Caco-2 (cell line): ENCODE data around the gene TPSD1. TPM values are rescaled to one million over a fixed set of nuclear protein-coding genes. Genes with fewer than 3 reads are reported as not detected.
"Not testable (repeated sequence)": the region's sequence is repeated elsewhere in the genome, so short reads cannot be mapped to it uniquely, and the experiment has no call there.

Experiments
- BruUV-seq: library from RNA; stranded (reverse); fragments of 400-500 nt; replicated peaks from 2 replicates; lab custom pipeline; 2021; lab: Mats Ljungman, UMichigan
- CTCF ChIA-PET: fragments of 300-600 bp; sonication (Branson Sonifier 250); formaldehyde crosslinking; loops from one replicate; lab custom pipeline; 2022; ENCODE audit warnings: antibody characterized with exemption; lab: Charles Lee
- POLR2A ChIA-PET: fragments of 300-600 bp; sonication (Branson Sonifier 250); formaldehyde crosslinking; loops from one replicate; lab custom pipeline; 2022; ENCODE audit warnings: antibody characterized with exemption; lab: Charles Lee
- DNase-seq, 2 experiments: peaks; one replicate each; pipeline versions ENCODE4 v3.0.0 to v3.0.0-alpha.2; 2020 to 2022
- H3K27me3 ChIP-seq: replicated peaks from 2 replicates; pipeline ENCODE4 v1.6.0; 2011; ENCODE audit warnings: low read length; ENCODE audit not compliant: control insufficient read depth, insufficient read depth
- H3K36me3 ChIP-seq: 2 replicates; pipeline ENCODE4 v1.5.1; 2011; ENCODE audit warnings: low read length; ENCODE audit not compliant: control insufficient read depth, insufficient read depth
- H3K4me1 ChIP-seq: fragments of 250-450 bp; sonication (Bioruptor Pico); 2 replicates; pipeline ENCODE4 v1.5.1; 2020; ENCODE audit warnings: mild to moderate bottlenecking
- H3K4me3 ChIP-seq: 2 replicates; pipeline ENCODE4 v1.5.1; 2011; ENCODE audit warnings: low read depth, mild to moderate bottlenecking, control low read depth, low read length
- H3K9me3 ChIP-seq: fragments of 250-450 bp; sonication (Bioruptor Pico); 2 replicates; pipeline ENCODE4 v1.5.1; 2020; ENCODE audit warnings: mild to moderate bottlenecking, moderate library complexity
- H3K27ac Mint-ChIP-seq: one replicate; pipeline ENCODE4 v1.8.0; 2022; ENCODE audit warnings: mixed read lengths; ENCODE audit not compliant: unreplicated experiment
- H3K27me3 Mint-ChIP-seq: one replicate; pipeline ENCODE4 v1.8.0; 2022; ENCODE audit warnings: mixed read lengths; ENCODE audit not compliant: insufficient read depth, unreplicated experiment
- H3K36me3 Mint-ChIP-seq: one replicate; pipeline ENCODE4 v1.8.0; 2022; ENCODE audit warnings: mild to moderate bottlenecking, mixed read lengths; ENCODE audit not compliant: insufficient read depth, unreplicated experiment
- H3K4me1 Mint-ChIP-seq: one replicate; pipeline ENCODE4 v1.8.0; 2022; ENCODE audit warnings: low read depth, mixed read lengths; ENCODE audit not compliant: unreplicated experiment
- H3K4me3 Mint-ChIP-seq: one replicate; pipeline ENCODE4 v1.8.0; 2022; ENCODE audit warnings: mild to moderate bottlenecking, moderate library complexity, mixed read lengths; ENCODE audit not compliant: unreplicated experiment
- H3K9me3 Mint-ChIP-seq: one replicate; pipeline ENCODE4 v1.8.0; 2022; ENCODE audit warnings: mixed read lengths; ENCODE audit not compliant: unreplicated experiment
- intact Hi-C: fragments of 100-400 bp; cut with micrococcal nuclease; formaldehyde crosslinking; loops from one replicate; pipeline ENCODE4 v1.10.0; 2022; ENCODE audit not compliant: unreplicated experiment
- total RNA-seq: library from RNA; stranded (reverse); gene quantifications from 2 replicates; pipeline ENCODE4 v1.2.3, GENCODE V29; 2022
- TF ChIP-seq, protein P1 (sequence below), 2 experiments: fragments of 200-600 bp in 1 of 2; IDR thresholded peaks; 1 replicate in 1 of 2; 2 replicates in 1 of 2; pipeline versions ENCODE4 v1.5.1 to v1.8.0; 2011 to 2022; ENCODE audit warnings: antibody characterized with exemption in 1 of 2, control low read depth in 1 of 2, inconsistent platforms in 1 of 2, low read depth in 1 of 2, low read length in 1 of 2, mild to moderate bottlenecking in 1 of 2, moderate library complexity in 1 of 2; ENCODE audit not compliant: insufficient read depth in 1 of 2, severe bottlenecking in 1 of 2, unreplicated experiment in 1 of 2

TPSD1 gene
- total RNA-seq, 1 experiment from 2014 or later: not detected

DNA sequence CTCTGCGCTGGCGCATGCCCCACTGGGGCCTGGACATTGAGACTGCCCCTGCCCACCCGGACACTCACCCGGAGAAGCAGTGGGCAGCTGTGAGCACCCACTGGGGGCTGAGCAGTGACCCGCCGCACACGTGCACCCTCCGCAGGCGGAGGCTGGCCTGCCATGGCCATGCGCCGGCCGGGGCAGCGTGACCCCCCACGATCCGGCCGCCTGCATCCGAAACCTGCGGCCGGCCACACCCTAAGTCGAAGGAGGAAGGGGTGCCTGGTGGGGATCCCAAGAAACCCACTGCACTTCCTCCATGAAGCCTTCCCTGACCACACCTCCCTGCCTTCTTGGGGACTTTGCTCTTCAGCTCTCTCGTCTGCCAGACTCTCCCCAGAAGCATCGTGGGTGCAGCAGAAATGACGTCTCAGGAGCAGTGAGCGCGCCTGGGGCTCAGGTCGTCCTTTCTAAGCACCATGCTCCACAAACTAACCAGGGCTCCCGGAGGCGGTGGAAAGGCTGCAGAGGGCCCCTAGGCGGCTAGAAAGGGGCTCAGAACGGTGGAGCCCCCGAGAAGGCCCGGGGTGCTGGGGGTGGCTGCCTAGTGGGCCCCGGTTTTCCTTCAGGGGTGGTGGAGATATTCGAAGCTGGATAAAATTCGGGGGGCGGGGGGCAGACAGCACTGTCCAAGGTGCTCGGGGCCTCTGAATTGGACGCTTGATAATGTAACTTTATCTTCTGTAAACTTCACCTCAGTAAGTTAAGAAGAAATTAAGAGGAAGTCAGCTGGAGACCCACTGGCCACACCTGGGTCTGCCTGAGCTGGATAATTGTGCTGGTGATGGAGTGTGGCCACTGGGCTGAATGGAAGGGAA lies 32.3 kb upstream of the TPSD1 start:
- no peak overlapping the region for H3K4me3 Mint-ChIP-seq
- DNase-seq: no peak
- Histone ChIP-seq H3K27me3 (no peaks in the 10 kb centered on the region), H3K36me3 (no peaks in the 10 kb centered on the region), H3K4me1 (no peaks in the 10 kb centered on the region), H3K4me3 (no peak overlapping the region), H3K9me3 (no peaks in the 10 kb centered on the region)
- H3K9me3 Mint-ChIP-seq: no peaks in the 10 kb centered on the region
- ChIA-PET POLR2A (no interaction called here), CTCF (no interaction called here)
- intact Hi-C loops: no loop called here
- no TSS peak for BruUV-seq
- H3K27me3 Mint-ChIP-seq: peaks cover 2% of the 10 kb centered on the region
- no peaks in the 10 kb centered on the region for H3K36me3 Mint-ChIP-seq
- TF ChIP-seq, protein P1, sequence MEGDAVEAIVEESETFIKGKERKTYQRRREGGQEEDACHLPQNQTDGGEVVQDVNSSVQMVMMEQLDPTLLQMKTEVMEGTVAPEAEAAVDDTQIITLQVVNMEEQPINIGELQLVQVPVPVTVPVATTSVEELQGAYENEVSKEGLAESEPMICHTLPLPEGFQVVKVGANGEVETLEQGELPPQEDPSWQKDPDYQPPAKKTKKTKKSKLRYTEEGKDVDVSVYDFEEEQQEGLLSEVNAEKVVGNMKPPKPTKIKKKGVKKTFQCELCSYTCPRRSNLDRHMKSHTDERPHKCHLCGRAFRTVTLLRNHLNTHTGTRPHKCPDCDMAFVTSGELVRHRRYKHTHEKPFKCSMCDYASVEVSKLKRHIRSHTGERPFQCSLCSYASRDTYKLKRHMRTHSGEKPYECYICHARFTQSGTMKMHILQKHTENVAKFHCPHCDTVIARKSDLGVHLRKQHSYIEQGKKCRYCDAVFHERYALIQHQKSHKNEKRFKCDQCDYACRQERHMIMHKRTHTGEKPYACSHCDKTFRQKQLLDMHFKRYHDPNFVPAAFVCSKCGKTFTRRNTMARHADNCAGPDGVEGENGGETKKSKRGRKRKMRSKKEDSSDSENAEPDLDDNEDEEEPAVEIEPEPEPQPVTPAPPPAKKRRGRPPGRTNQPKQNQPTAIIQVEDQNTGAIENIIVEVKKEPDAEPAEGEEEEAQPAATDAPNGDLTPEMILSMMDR (IDR thresholded peaks at IDR 0.05; ENCODE audit: insufficient read depth in 1 of 2, low read depth in 1 of 2, low read length in 1 of 2, severe bottlenecking in 1 of 2, unreplicated experiment in 1 of 2): no peak
- no peaks in the 10 kb centered on the region for H3K4me1 Mint-ChIP-seq
- no peak overlapping the region for H3K27ac Mint-ChIP-seq

DNA sequence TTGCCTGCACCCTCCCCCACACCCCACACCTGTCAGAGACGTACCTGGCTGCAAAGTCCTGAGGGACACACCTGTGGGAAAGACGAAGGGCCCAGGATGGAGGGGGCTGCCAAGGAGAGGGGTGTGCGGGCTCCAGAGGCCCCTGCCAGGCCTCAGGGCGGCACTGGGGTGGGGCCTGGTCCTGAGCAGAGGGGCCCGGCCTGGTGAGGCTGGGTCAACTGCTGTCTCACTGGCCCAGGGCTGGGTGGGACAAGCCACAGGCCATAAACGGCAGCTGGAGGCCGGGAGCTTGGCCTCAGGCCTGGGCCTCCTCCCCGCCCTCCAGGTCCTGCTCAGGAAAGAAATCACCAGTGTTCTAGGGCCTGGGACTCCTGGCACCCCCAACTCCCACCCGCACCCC lies 31.3 kb upstream of the TPSD1 start:
- peaks cover 2% of the 10 kb centered on the region for H3K27me3 Mint-ChIP-seq
- H3K36me3 ChIP-seq: no peaks in the 10 kb centered on the region
- ChIA-PET CTCF (interaction anchor here (0.5 kb wide), 1 partner anchor 10 kb away, joined by 3 read pairs; no protein-coding TSS in a partner anchor), POLR2A (no interaction called here)
- H3K4me1 Mint-ChIP-seq: no peaks in the 10 kb centered on the region
- H3K4me1 ChIP-seq: no peaks in the 10 kb centered on the region
- BruUV-seq: no TSS peak
- H3K4me3 Mint-ChIP-seq: no peak overlapping the region
- no peaks in the 10 kb centered on the region for H3K9me3 Mint-ChIP-seq
- H3K9me3 ChIP-seq: no peaks in the 10 kb centered on the region
- no peaks in the 10 kb centered on the region for H3K27me3 ChIP-seq
- H3K36me3 Mint-ChIP-seq: no peaks in the 10 kb centered on the region
- H3K27ac Mint-ChIP-seq: no peak overlapping the region
- no peak overlapping the region for H3K4me3 ChIP-seq
- TF ChIP-seq, protein P1 (IDR thresholded peaks at IDR 0.05; ENCODE audit: insufficient read depth in 1 of 2, low read depth in 1 of 2, low read length in 1 of 2, severe bottlenecking in 1 of 2, unreplicated experiment in 1 of 2): no peak
- no peak for DNase-seq
- intact Hi-C loops: no loop called here

DNA sequence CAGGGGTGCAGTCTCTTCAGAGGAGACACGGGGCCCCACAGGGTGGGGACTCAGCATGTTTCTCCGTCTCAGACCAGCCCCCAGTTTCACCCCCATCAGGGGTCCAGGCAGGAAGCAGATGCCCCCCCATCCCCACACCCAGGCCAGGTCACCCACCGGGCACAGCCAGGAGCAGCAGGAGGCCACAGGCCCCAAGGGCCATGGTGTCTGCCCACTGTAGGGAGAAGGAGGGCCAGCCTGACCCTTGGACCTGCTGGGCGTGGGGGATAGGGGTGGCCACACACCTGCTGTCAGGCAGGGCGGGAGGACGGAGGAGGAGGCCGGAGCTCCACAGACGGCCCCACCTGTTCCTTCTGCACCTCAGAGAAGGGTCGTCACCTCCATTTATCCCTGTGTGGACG lies 30.8 kb upstream of the TPSD1 start, which contains the start of gene TPSG1:
TPSG1 (minus strand) TSS at position 218 of the 401 bp plus-strand sequence; CDS start at position 202, 16 bp downstream.
- no peaks in the 10 kb centered on the region for H3K36me3 ChIP-seq
- Mint-ChIP-seq H3K4me1 (no peaks in the 10 kb centered on the region), H3K9me3 (no peaks in the 10 kb centered on the region), H3K4me3 (no peak within 1 kb of the TSS), H3K27ac (no peak within 1 kb of the TSS), H3K36me3 (no peaks in the 10 kb centered on the region), H3K27me3 (peaks cover 2% of the 10 kb centered on the region)
- no peak within 1 kb of the TSS for H3K4me3 ChIP-seq
- H3K4me1 ChIP-seq: no peaks in the 10 kb centered on the region
- intact Hi-C loops: no loop called here
- no peaks in the 10 kb centered on the region for H3K27me3 ChIP-seq
- no peaks in the 10 kb centered on the region for H3K9me3 ChIP-seq
- BruUV-seq: no TSS peak
- POLR2A ChIA-PET: no interaction called here
- DNase-seq: no peak
- TF ChIP-seq, protein P1 (IDR thresholded peaks at IDR 0.05; ENCODE audit: insufficient read depth in 1 of 2, low read depth in 1 of 2, low read length in 1 of 2, severe bottlenecking in 1 of 2, unreplicated experiment in 1 of 2): no peak
- CTCF ChIA-PET: no interaction called here

DNA sequence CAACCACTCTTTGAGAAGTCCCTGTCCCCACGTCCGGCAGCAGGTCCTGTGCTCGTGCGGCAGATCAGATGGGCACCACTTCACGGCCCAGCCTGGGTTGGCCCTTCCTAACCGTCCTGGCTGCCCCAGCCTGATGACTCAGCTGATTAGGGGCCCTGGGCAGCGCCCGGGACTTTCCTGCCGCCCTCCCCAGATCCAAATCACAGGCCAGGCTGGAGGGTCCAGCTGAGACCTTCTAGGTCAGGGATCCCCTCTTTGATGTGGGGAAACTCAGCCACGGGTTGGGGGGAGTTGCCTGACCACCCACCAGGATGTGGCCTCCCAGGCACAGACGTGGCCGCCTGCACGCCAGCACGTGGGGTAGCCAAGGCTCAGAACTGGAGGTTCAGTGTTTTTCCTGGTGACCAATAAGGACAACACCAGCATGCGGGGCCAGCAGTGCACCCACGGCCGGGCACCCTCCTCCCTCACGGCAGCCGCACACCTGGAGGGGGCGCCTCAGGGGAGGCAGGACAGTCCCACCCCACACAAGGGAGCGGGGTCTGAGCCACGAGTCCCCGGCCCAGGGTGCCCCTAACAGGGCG lies 30.0 kb upstream of the TPSD1 start:
- H3K4me1 Mint-ChIP-seq, H3K4me1 ChIP-seq, H3K36me3 Mint-ChIP-seq, H3K27me3 ChIP-seq, H3K4me3 Mint-ChIP-seq, H3K9me3 Mint-ChIP-seq, CTCF ChIA-PET, DNase-seq, intact Hi-C loops, BruUV-seq, H3K27me3 Mint-ChIP-seq, H3K36me3 ChIP-seq, H3K27ac Mint-ChIP-seq, H3K9me3 ChIP-seq, POLR2A ChIA-PET, H3K4me3 ChIP-seq: not testable (repeated sequence)
